Smooth muscle cell (in vitro differentiated cells): Measurements from ENCODE around the gene SCARB1. TPM values are rescaled to one million over a fixed set of nuclear protein-coding genes. Genes with fewer than 3 reads are reported as not detected.
A peak's percentile ranks its signal among the peaks of the same experiment; 100 is the strongest.

ENCODE experiments used
- DNase-seq: peaks from one replicate; lab custom pipeline; 2025; ENCODE audit not compliant: unreplicated experiment; lab: John Stamatoyannopoulos, UW
- H2AFZ ChIP-seq: fragments of 200-600 bp; sonication (generic); 2 replicates; pipeline ENCODE4 v1.6.0; 2016; ENCODE audit warnings: antibody characterized with exemption, low read depth, mild to moderate bottlenecking
- H3F3A ChIP-seq: fragments of 200-600 bp; sonication (generic); 2 replicates; pipeline ENCODE4 v1.6.0; 2017; ENCODE audit warnings: antibody characterized with exemption, low read depth
- H3K27ac ChIP-seq: fragments of 200-600 bp; sonication (generic); 2 replicates; pipeline ENCODE4 v1.5.1; 2016; ENCODE audit warnings: low read depth, mild to moderate bottlenecking
- H3K27me3 ChIP-seq: fragments of 200-600 bp; sonication (generic); 2 replicates; pipeline ENCODE4 v1.6.1; 2016; ENCODE audit warnings: low read depth, mild to moderate bottlenecking
- H3K36me3 ChIP-seq: fragments of 200-600 bp; sonication (generic); 2 replicates; pipeline ENCODE4 v1.5.1; 2016; ENCODE audit warnings: low read depth
- H3K4me1 ChIP-seq: fragments of 200-600 bp; sonication (generic); 2 replicates; pipeline ENCODE4 v1.5.1; 2016; ENCODE audit warnings: low read depth
- H3K4me2 ChIP-seq: fragments of 200-600 bp; sonication (generic); 2 replicates; pipeline ENCODE4 v1.6.0; 2016; ENCODE audit warnings: mild to moderate bottlenecking
- H3K4me3 ChIP-seq: fragments of 200-600 bp; sonication (generic); 2 replicates; pipeline ENCODE4 v1.5.1; 2016; ENCODE audit warnings: mild to moderate bottlenecking
- H3K79me2 ChIP-seq: fragments of 200-600 bp; sonication (generic); 2 replicates; pipeline ENCODE4 v1.6.0; 2016; ENCODE audit warnings: low read depth, mild to moderate bottlenecking
- H3K9ac ChIP-seq: fragments of 200-600 bp; sonication (generic); 2 replicates; pipeline ENCODE4 v1.6.0; 2016; ENCODE audit warnings: low read depth
- H3K9me3 ChIP-seq: fragments of 200-600 bp; sonication (generic); replicated peaks from 2 replicates; pipeline ENCODE4 v1.5.1; 2016; ENCODE audit warnings: low read depth
- H4K20me1 ChIP-seq: fragments of 200-600 bp; sonication (generic); 2 replicates; pipeline ENCODE4 v1.6.0; 2016; ENCODE audit warnings: low read depth
- CTCF ChIP-seq: fragments of 200-600 bp; sonication (generic); IDR thresholded peaks from 2 replicates; pipeline ENCODE4 v1.5.1; 2017; ENCODE audit warnings: borderline replicate concordance, mild to moderate bottlenecking, antibody characterized with exemption; ENCODE audit not compliant: insufficient read depth, poor library complexity, severe bottlenecking
- WGBS: methylation state at CpG from one replicate; pipeline ENCODE4 v1.1.7; 2016; ENCODE audit warnings: low lambda C conversion rate; 5-methylcytosine and 5-hydroxymethylcytosine counted together
- polyA plus RNA-seq: library from polyadenylated mRNA; unstranded; fragments of >200 nt; fragmentation: Nextera tagmentation; extraction: Ambion mirVana; gene quantifications from 2 replicates; pipeline ENCODE4 v1.2.1, GENCODE V29; 2016
- total RNA-seq: library from RNA; depleted of rRNA; stranded (reverse); fragments of >200 nt; gene quantifications from 2 replicates; pipeline ENCODE4 v1.2.3, GENCODE V29; 2014

SCARB1 gene
- total and polyA plus RNA-seq, 2 experiments from 2014 or later = 6.8 to 10.1 TPM

- Histone ChIP-seq H3K4me3 (no peak overlapping the region), H2AFZ (no peak overlapping the region), H3K9ac (no peak overlapping the region), H3K36me3 (no peaks in the 10 kb centered on the region), H3K4me1 (no peaks in the 10 kb centered on the region), H4K20me1 (no peaks in the 10 kb centered on the region), H3K27ac (no peak overlapping the region), H3F3A (no peaks in the 10 kb centered on the region), H3K27me3 (no peaks in the 10 kb centered on the region), H3K9me3 (no peaks in the 10 kb centered on the region), H3K79me2 (no peaks in the 10 kb centered on the region), H3K4me2 (no peak overlapping the region)
- 91% methylated on average over 15 of the region's 15 CpGs for WGBS
- no peak for DNase-seq
- no peak for TF ChIP-seq CTCF
Measured at GRCh38 chr12:124774462-124775167, 89.0 kb downstream of the SCARB1 start.

GRCh38 chr12:124774054-124774461 is 89.6 kb downstream of the SCARB1 start:
- H3K4me3 ChIP-seq = no peak overlapping the region
- H3K4me1 ChIP-seq = no peaks in the 10 kb centered on the region
- H3K79me2 ChIP-seq = no peaks in the 10 kb centered on the region
- DNase-seq = no peak
- 79% methylated on average over 12 of the region's 12 CpGs for WGBS
- no peaks in the 10 kb centered on the region for H3K9me3 ChIP-seq
- no peaks in the 10 kb centered on the region for H3K27me3 ChIP-seq
- H3K27ac ChIP-seq = no peak overlapping the region
- TF ChIP-seq CTCF = no peak
- H3K36me3 ChIP-seq = no peaks in the 10 kb centered on the region
- H3K4me2 ChIP-seq = no peak overlapping the region
- H3F3A ChIP-seq = no peaks in the 10 kb centered on the region
- no peak overlapping the region for H2AFZ ChIP-seq
- H3K9ac ChIP-seq = no peak overlapping the region
- no peaks in the 10 kb centered on the region for H4K20me1 ChIP-seq

- no peak for DNase-seq
Measured at GRCh38 chr12:124772289-124773170, 91.1 kb downstream of the SCARB1 start.

More at GRCh38 chr12:124772289-124773170, 91.1 kb downstream of the SCARB1 start:
- no peaks in the 10 kb centered on the region for H3F3A ChIP-seq
- H2AFZ ChIP-seq = no peak overlapping the region
- no peaks in the 10 kb centered on the region for H3K79me2 ChIP-seq
- TF ChIP-seq CTCF = no peak
- no peak overlapping the region for H3K27ac ChIP-seq
- peak overlapping the region; percentile 58 for H3K4me2 ChIP-seq
- no peak overlapping the region for H3K9ac ChIP-seq
- H3K9me3 ChIP-seq = no peaks in the 10 kb centered on the region
- no peaks in the 10 kb centered on the region for H3K36me3 ChIP-seq
- no peaks in the 10 kb centered on the region for H3K4me1 ChIP-seq
- no peaks in the 10 kb centered on the region for H3K27me3 ChIP-seq
- no peaks in the 10 kb centered on the region for H4K20me1 ChIP-seq
- no peak overlapping the region for H3K4me3 ChIP-seq
- 78% methylated on average over 22 of the region's 26 CpGs for WGBS
